Brain pericyte (primary cell): Measurements from ENCODE around the gene PDGFD.

ENCODE experiments used
- DNase-seq: peaks from one replicate; pipeline ENCODE4 v3.0.0-alpha.2; 2012; ENCODE audit warnings: low read depth, low spot score

Gene PDGFD

GRCh38 chr11:103958475-103959215 lies 205.3 kb downstream of the PDGFD start:
- no peak for DNase-seq

DNA sequence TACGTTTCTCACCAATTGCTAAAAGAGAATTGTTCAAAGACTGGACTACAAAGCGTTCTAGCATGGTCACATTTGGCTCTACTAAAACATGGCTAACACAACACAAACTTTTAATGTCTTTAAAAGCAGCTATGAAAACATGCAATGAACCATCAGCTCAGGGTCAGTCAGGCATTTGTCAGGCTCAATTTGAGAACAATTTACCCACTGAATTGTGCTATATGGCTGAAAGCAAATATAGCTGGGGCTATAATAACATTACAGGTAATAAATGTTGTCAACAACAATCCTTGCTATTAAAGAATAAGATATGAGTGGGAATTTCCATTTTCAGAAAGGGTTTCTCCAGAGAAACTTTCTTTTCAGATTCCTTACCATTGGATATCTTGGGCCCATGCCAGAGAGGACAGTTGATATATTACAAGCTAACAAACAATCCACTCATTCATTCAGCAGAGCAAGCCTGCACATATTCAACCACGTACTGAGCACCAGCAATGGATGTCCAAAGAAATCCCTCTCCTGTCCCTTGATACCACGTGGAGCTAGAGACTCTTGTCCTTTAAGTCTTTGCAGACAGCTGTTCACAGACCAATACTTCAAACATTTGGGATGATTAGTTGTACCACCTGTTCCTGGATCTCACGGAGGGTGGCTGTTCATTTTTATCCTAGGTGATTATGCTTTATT lies 210.0 kb downstream of the PDGFD start:
- no peak for DNase-seq

- DNase-seq, result no peak
Measured at GRCh38 chr11:103949781-103950180, 214.2 kb downstream of the PDGFD start.

GRCh38 chr11:103948187-103948763 lies 215.7 kb downstream of the PDGFD start:
- DNase-seq, result no peak

- no peak for DNase-seq
Measured at GRCh38 chr11:103947546-103947919, 216.4 kb downstream of the PDGFD start.

GRCh38 chr11:103946793-103947545 lies 217.0 kb downstream of the PDGFD start:
- no peak for DNase-seq

DNA sequence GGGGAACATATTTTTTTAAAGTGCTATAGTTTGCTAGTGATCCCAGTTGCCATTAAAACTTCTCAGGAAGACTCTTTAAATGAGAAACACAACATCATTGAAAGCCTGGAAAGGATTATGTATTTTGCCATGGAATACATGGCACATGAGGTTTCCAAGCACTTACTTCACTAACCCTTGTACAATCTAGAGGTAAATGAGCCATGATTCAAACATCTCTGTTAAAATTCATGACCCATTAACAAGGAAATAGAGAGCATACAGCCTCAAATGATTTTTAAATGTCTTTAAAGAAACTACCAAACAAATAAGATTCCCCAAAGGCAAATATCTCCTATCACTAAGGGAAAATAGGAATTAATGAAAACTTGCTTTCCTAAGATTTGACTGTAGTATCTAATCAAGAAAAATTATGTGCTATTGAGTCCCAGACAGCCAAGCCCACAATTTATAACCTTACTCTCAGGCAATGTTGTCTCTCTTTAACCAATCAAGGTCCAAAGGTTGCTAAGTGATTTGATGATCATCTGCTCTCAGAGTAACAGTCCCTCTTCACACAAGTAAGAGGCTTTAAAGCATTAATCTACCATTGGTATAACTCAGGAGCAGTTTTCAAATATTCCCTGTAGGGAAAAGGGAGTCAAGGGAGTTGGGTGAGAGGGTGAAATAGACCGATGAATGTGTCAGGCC lies 219.6 kb downstream of the PDGFD start:
- DNase-seq, result no peak

DNA sequence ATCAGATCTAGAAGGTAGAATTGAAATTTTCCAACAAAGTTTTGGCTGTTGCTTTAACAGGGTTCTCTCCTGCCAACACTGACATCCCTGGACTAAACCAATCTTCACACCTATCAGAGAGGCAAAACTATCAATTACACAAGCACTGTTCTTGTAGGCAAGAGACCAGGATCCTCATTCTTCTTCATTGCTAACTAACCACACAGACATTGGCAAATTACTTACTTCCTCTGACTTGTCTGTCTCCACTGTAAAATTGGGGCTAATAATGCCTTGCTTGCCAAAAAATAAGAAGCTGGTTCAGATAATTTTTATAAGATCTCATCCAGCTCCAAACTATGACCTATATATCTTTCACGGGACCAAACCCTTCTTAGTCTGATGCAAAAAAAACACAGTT lies 221.3 kb downstream of the PDGFD start:
- no peak for DNase-seq

DNA sequence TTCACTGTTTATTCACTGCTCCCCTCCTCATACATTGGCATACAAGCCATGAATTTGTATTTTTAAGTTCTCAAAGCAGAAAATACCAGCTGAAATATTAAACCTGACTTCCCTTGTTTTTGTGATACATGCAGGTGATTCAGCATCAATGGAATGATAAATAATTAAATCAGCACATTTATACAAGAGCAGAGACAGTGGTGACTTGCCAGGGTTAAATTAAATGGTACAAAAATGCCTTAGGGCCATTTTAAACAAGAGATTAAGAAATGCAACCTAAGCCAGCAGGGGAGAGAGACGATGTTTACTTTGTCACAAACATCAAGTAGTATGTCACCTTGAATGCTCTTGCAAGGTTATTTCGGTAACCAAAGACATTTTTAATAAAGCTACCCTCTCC lies 223.4 kb downstream of the PDGFD start:
- no peak for DNase-seq

GRCh38 chr11:103939694-103940093 lies 224.3 kb downstream of the PDGFD start:
- no peak for DNase-seq

GRCh38 chr11:103936059-103936458 lies 227.9 kb downstream of the PDGFD start:
- DNase-seq, result no peak

- DNase-seq, result no peak
Measured at GRCh38 chr11:103935219-103935618, 228.7 kb downstream of the PDGFD start.

DNA sequence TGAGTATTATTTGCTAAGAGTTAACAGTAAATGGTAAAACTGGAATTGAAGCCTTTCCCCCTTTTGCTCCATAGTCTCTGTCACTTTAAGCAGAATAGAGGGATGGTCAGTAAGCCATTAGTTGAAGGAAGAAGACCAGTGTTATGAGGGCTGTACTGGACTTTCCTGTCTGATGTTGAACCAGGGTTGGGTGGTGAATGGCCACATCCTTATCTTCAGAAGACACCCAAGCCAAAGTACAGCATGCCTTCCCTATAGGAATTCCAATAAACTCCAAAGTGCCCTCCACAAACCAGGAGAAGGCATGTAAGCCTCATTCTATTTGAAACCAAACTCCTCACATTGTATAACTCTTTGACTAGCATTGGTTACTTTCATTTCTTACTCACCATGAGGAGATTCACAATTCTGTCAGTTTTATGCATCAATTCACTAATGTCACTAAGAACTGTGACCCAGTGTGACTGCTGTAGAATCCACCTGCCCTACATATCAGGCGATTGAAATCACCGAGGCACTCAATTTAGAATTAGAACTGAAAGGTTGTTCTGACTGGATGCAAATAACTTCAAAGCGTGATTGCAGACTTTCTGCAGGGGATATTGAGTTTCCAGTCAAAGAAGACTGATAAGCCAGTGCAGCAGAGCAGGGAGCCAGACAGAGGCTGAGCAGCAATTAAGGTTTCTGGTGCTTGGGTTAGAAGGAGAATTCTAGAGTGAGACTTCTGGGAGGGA lies 234.6 kb downstream of the PDGFD start:
- DNase-seq, result no peak

DNA sequence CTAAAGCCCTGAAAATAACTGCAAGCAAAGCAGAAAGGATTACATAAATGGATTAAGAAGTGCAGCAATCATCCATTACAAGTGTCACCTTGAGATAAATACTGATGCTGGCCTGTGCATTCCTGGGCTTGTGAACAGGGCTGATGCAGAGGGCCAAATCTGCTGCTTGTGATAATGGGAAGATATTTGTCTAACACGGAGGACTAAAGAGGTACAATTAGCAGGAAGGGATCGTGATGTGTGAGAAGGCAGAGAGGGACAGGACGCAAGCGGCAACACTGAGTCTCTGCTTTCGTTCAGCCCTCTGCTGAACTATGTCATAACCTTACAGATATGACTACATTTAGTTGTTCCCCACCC lies 235.2 kb downstream of the PDGFD start:
- no peak for DNase-seq

DNA sequence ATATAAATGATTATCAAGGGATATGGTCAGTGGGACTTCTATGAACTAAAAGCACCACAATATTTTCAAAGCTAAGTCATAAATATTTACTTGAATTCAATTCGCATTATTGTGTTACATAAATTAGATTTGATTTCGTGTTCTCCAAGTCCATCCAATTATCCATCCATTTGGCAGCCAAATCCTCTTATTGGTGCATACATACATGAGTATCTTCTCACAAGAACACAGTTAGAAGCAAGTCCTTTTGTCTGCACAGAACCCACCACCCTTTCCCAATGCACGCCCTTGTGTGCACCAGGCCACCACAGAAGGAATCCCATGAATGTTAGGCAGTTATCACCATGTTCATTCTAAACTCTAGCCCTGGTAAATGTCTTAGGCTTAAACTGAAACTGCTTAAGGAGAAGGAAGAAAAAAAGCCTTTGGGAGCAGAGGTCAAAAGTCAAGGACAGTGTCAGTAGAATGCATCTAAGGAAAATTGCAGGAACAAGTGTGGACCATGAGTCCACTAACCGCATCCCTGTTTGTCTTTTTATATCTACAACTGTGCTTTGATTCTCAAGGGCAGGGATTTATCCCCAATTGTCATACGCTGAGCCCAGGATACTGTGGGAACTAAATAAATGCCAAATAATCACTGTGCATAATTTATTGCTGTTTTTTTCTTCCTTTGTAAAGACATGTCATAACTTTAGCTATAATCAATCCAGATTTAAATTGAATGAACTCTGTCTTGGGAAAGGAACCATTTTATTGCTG lies 235.7 kb downstream of the PDGFD start:
- DNase-seq, result no peak

GRCh38 chr11:103927535-103927934 lies 236.4 kb downstream of the PDGFD start:
- DNase-seq, result no peak

- no peak for DNase-seq
Measured at GRCh38 chr11:103926990-103927389, 237.0 kb downstream of the PDGFD start.

DNA sequence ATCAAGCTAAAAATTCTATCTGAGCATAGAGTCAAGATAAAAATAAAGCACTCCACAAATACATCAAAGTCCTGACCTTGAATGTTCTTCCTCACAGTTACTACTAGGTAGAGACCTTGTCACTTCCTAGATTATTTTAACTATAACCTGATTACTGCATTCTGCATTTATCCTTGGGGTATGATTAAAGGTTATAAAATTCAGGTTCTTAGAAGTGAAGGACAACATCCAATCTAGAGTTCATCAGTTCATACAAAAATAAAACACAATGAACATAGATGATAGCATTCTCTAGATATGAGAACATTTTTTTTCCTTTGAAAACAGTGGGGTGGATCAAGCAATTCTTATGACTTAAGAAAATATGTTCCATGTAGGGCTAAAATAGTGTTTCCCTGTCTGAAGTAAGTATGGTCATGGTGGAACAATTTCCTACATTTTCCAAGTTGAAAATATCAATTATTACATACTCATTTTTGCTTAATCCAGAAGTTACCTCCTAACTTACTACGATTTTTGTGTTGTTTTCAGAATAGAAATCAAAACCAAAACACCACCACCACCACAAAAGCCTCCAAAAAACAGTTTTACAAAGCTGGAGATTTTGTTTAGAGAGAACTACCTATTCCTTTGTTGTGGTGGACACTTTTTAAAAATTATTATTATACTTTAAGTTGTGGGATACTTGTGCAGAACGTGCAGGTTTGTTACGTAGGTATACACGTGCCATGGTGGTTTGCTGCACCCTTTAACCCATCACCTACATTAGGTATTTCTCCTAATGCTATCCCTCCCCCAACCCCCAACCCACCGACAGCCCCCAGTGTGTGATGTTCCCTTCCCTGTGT lies 239.6 kb downstream of the PDGFD start:
- no peak for DNase-seq

DNA sequence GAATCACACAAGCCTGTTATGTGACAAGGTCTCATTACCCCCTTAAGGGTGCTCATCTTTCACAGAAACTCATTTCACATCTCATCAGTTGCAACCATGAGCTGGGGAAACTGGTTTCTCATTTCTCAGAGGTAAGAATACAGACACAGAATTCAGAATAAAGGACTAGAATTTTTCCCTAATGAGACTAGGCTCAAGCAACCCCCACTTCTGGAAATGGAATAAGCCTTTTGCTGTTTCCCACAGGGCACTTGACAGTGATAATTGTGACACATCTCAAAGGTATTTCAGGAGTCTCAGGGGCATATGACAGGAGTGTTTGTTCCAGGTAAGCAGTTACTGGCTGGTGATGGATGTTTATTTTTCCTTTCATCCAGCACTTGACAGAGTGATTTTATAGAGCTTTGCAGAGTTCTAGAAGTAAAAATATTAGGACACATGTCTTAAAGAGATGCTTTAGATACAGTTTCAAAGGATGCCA lies 240.5 kb downstream of the PDGFD start:
- no peak for DNase-seq
